K562 (cell line): ENCODE data around the gene CYLD. TPM values are rescaled to one million over a fixed set of nuclear protein-coding genes. Genes with fewer than 3 reads are reported as not detected.

Experiments
- ATAC-seq: fragments of 200-7000 bp; cut with Tn5 transposase; 3 replicates; pipeline ENCODE4 v1.9.1; 2020; ENCODE audit warnings: moderate library complexity
- BruUV-seq: library from RNA; stranded (reverse); fragments of 400-500 nt; replicated peaks from 2 replicates; lab custom pipeline; 2021; lab: Mats Ljungman, UMichigan
- CTCF ChIA-PET: fragments of 300-600 bp; formaldehyde crosslinking; extraction: SDS; loops from one replicate; lab custom pipeline; 2021; ENCODE audit warnings: low intra/inter-chr PET ratio; lab: Yijun Ruan, JAX
- POLR2A ChIA-PET: fragments of 300-600, 350-650 bp; sonication (Branson Sonifier 250); formaldehyde crosslinking; extraction: SDS; loops from one replicate; lab custom pipeline; 2021; ENCODE audit warnings: antibody characterized with exemption, inconsistent platforms; lab: Yijun Ruan, JAX
- DNase-seq, 4 experiments: peaks; one replicate each; pipeline versions ENCODE4 v3.0.0 to v3.0.0-alpha.2; 2011 to 2018; ENCODE audit warnings: low spot score in 3 of 4, mixed read lengths in 3 of 4; ENCODE audit errors: extremely low read depth in 1 of 4
- FAIRE-seq: peaks from 2 replicates; lab custom pipeline; 2011; peaks lifted over from hg19 to GRCh38; lab: Jason Lieb, UNC
- H2AFZ ChIP-seq: 2 replicates; pipeline ENCODE4 v1.6.0; 2011; ENCODE audit warnings: low read depth, low read length, control low read depth, inconsistent platforms
- H3K27ac ChIP-seq: fragments of 200-600 bp; 3 replicates; pipeline ENCODE4 v1.8.0; 2011; ENCODE audit warnings: low read depth, mild to moderate bottlenecking, control low read depth, inconsistent platforms, low read length, moderate library complexity, mixed read lengths; ENCODE audit errors: extremely low read depth
- H3K27me3 ChIP-seq, 2 experiments: fragments of 300-600 bp in 1 of 2; 2 replicates in 1 of 2; 3 replicates in 1 of 2; pipeline versions ENCODE4 v1.6.0 to v1.8.0; 2011; ENCODE audit warnings: inconsistent platforms in 2 of 2, low read length in 2 of 2, mild to moderate bottlenecking in 1 of 2, mixed read lengths in 1 of 2, moderate library complexity in 1 of 2; ENCODE audit not compliant: control insufficient read depth in 2 of 2, insufficient read depth in 2 of 2
- H3K36me3 ChIP-seq: fragments of 300-600 bp; 3 replicates; pipeline ENCODE4 v1.8.0; 2011; ENCODE audit warnings: mild to moderate bottlenecking, low read length, inconsistent platforms; ENCODE audit not compliant: control insufficient read depth, insufficient read depth
- H3K4me1 ChIP-seq, 2 experiments: fragments of 200-600 bp in 1 of 2; replicated peaks in 1 of 2; 2 replicates in 1 of 2; 3 replicates in 1 of 2; pipeline versions ENCODE4 v1.5.1 to v1.8.0; 2011; ENCODE audit warnings: inconsistent platforms in 2 of 2, low read length in 2 of 2, mild to moderate bottlenecking in 1 of 2, mixed read lengths in 1 of 2, moderate library complexity in 1 of 2; ENCODE audit not compliant: control insufficient read depth in 2 of 2, insufficient read depth in 2 of 2
- H3K4me2 ChIP-seq: 2 replicates; pipeline ENCODE4 v1.6.1; 2011; ENCODE audit warnings: low read length, control low read depth, inconsistent platforms, mixed read lengths; ENCODE audit not compliant: insufficient read depth
- H3K4me3 ChIP-seq: fragments of 200-600 bp; sonication (generic), shearing (Covaris generic); 2 replicates; pipeline ENCODE4 v1.5.1; 2016; ENCODE audit warnings: control low read depth, inconsistent platforms
- H3K79me2 ChIP-seq: fragments of 200-600 bp; 3 replicates; pipeline ENCODE4 v1.8.0; 2011; ENCODE audit warnings: low read length, inconsistent platforms; ENCODE audit not compliant: control insufficient read depth, insufficient read depth
- H3K9ac ChIP-seq, 2 experiments: 2 replicates each; pipeline versions ENCODE4 v1.6.0 to v1.6.1; 2011; ENCODE audit warnings: low read depth in 2 of 2, low read length in 2 of 2, control low read depth in 1 of 2, inconsistent platforms in 1 of 2, mild to moderate bottlenecking in 1 of 2, mixed read lengths in 1 of 2; ENCODE audit not compliant: insufficient read depth in 1 of 2
- H3K9me1 ChIP-seq: one replicate; pipeline ENCODE4 v1.6.0; 2011; ENCODE audit warnings: inconsistent platforms, mild to moderate bottlenecking, low read length, moderate library complexity; ENCODE audit not compliant: control insufficient read depth, insufficient read depth
- H3K9me3 ChIP-seq: replicated peaks from 2 replicates; pipeline ENCODE4 v1.5.1; 2011; ENCODE audit warnings: low read depth, low read length, inconsistent platforms; ENCODE audit not compliant: control insufficient read depth, insufficient read depth
- H4K20me1 ChIP-seq: replicated peaks from 2 replicates; pipeline ENCODE4 v1.6.1; 2011; ENCODE audit warnings: low read length, inconsistent platforms, mixed read lengths; ENCODE audit not compliant: control insufficient read depth, insufficient read depth
- C11orf30 ChIP-seq: fragments of 450-650 bp; IDR thresholded peaks from 2 replicates; pipeline ENCODE4 v1.6.1; 2016; ENCODE audit warnings: low read depth, mild to moderate bottlenecking
- CXXC5 ChIP-seq: fragments of 250-450 bp; sonication (Bioruptor Pico); IDR thresholded peaks from 2 replicates; pipeline ENCODE4 v1.8.0; 2022; ENCODE audit warnings: inconsistent platforms, mild to moderate bottlenecking, moderate library complexity
- SAP30 ChIP-seq: fragments of 200-600 bp; sonication (generic); IDR thresholded peaks from 2 replicates; pipeline ENCODE4 v1.6.1; 2012; ENCODE audit warnings: borderline replicate concordance, low read depth, mild to moderate bottlenecking, moderate library complexity, low read length, control low read depth, inconsistent platforms; ENCODE audit not compliant: insufficient read depth, poor library complexity, severe bottlenecking
- STAT6 ChIP-seq: sonication (generic); formaldehyde crosslinking; IDR thresholded peaks from 2 replicates; pipeline ENCODE4 v1.8.1; 2023; ENCODE audit warnings: mild to moderate bottlenecking, missing genetic modification reagents
- ZNF609 ChIP-seq: sonication (generic); formaldehyde crosslinking; IDR thresholded peaks from 2 replicates; pipeline ENCODE4 v1.8.1; 2023; ENCODE audit warnings: missing genetic modification reagents, mild to moderate bottlenecking, borderline replicate concordance
- ZNF699 ChIP-seq: fragments of 250-450 bp; sonication (Bioruptor Pico); IDR thresholded peaks from 2 replicates; pipeline ENCODE4 v1.8.0; 2021; ENCODE audit warnings: mild to moderate bottlenecking, moderate library complexity; ENCODE audit not compliant: insufficient replicate concordance
- WGBS: fragments of 100-300 bp; shearing (Covaris generic); methylation state at CpG from one replicate; pipeline ENCODE4 v1.1.6; 2016; ENCODE audit warnings: low coverage, mixed read lengths; ENCODE audit not compliant: insufficient coverage; ENCODE audit errors: missing lambda C conversion rate; 5-methylcytosine and 5-hydroxymethylcytosine counted together
- in situ Hi-C: fragments of 300-500 bp; cut with MboI; formaldehyde crosslinking; loops from 4 replicates; pipeline ENCODE4 v1.15.0; 2018; ENCODE audit warnings: inconsistent platforms, mixed read lengths
- intact Hi-C: fragments of 100-400 bp; cut with micrococcal nuclease; formaldehyde crosslinking; loops from 2 replicates; pipeline ENCODE4 v1.14.2; 2022
- polyA plus RNA-seq, 8 experiments: library from polyadenylated mRNA; depleted of rRNA in 4 of 8; stranded (reverse) in 5 of 8; unstranded in 3 of 8; fragments of >200 nt; fragmentation: Nextera tagmentation in 2 of 8; fragmentation: Illumina TruSeq in 1 of 8; extraction: Ambion mirVana in 2 of 8; extraction: Trizol in 1 of 8; gene quantifications; 2 replicates each; pipeline versions ENCODE4 v1.2.1 to v1.2.3, GENCODE V29; 2011 to 2014; ENCODE audit warnings: inconsistent platforms in 1 of 8, missing spikeins in 1 of 8
- total RNA-seq, 7 experiments: library from RNA; depleted of rRNA in 6 of 7; stranded (reverse); fragments of >200 nt in 6 of 7; fragmentation: Illumina TruSeq in 2 of 7; extraction: Trizol in 2 of 7; gene quantifications; 2 replicates each; pipeline versions ENCODE4 v1.2.1 to v1.2.3, GENCODE V29; 2011 to 2021; ENCODE audit warnings: low replicate concordance in 1 of 7
- TF ChIP-seq, protein P1 (sequence below), 2 experiments: fragments of 450-650 bp in 1 of 2; sonication (generic) in 1 of 2; formaldehyde crosslinking in 1 of 2; IDR thresholded peaks in 1 of 2; conservative IDR thresholded peaks in 1 of 2; 2 replicates each; pipeline versions ENCODE4 v1.6.1 to v1.8.1; 2016 to 2023; ENCODE audit warnings: mild to moderate bottlenecking in 2 of 2, moderate library complexity in 2 of 2, inconsistent platforms in 1 of 2, missing genetic modification reagents in 1 of 2

The CYLD gene
- total and polyA plus RNA-seq, 9 of the 15 experiments (the other 6 are each of a cell fraction or from before 2014, with no cell fraction given): 3.4 to 7.4 (median 5.3) TPM

DNA sequence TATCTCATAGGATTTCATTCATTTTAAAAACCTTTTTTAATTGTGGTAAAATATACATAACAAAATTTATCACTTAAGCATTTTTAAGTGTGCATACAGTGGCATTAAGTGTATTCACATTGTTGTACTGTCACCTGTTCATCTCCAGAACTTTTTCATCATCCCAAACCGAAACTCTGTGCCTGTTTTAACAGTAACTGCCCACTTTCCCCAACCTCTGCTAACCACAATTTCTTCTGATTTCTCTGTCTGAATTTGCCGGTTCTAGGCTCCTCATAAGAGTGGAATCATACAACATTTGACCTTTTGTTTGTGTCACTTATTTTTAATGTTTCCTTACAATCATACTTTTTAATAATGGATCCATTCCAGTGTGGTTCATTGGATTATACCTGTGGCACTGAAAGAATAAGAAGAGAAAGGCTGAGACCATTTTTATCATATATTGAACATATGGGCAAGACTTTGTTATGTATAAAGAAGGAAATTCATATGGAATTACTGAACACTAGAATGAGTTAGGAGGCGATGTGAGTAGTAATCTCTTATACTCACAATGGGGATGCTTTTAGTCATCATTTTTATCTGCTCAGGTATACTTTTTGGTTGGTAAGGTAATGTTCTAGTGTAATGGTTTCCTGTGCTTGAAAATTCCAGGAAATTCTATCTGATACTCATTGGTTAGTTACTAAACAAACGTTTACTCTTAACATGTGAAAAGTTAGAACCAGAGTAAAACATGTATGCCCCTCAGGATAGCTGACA lies 10.8 kb downstream of the CYLD start (continued):
- no peak for TF ChIP-seq STAT6 (CRISPR knock-in tag)

DNA sequence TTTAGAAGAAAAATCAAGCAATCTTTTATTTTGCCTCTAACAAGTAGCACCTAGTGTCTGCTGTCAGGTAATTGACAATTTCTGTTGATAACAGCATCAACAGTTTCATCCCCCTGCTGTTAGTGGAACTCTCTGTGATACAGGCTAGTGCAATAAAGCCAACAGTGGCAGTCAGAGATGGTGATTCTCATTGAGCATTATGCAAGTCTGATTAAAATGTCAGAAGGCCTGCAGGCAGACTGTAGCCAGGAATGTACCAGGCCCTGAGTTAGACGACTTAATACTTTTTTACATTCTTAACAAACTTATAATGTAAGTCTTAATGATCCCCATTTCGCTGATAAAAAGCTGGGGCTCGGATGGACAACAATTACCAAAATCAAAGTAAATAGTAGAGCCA lies 14.6 kb downstream of the CYLD start:
- H3K4me3 ChIP-seq: no peak overlapping the region
- H2AFZ ChIP-seq: no peak overlapping the region
- no peaks in the 10 kb centered on the region for H3K4me1 ChIP-seq
- FAIRE-seq (no peak), DNase-seq (no peak), ATAC-seq (no peak)
- POLR2A ChIA-PET: interaction anchor here (0.6 to 1.3 kb wide), 2 partner anchors 10 to 485 kb away, joined by 4 to 5 read pairs; no protein-coding TSS in a partner anchor
- H3K9me3 ChIP-seq: no peaks in the 10 kb centered on the region
- no peaks in the 10 kb centered on the region for H3K27me3 ChIP-seq
- no peak overlapping the region for H3K4me2 ChIP-seq
- CTCF ChIA-PET: no interaction called here
- H3K36me3 ChIP-seq: no peaks in the 10 kb centered on the region
- no peaks in the 10 kb centered on the region for H3K9me1 ChIP-seq
- in situ Hi-C loops (no loop called here), intact Hi-C loops (no loop called here)
- H4K20me1 ChIP-seq: no peaks in the 10 kb centered on the region
- no peaks in the 10 kb centered on the region for H3K79me2 ChIP-seq
- H3K27ac ChIP-seq: no peak overlapping the region
- no TSS peak for BruUV-seq
- 34% methylated on average over 3 of the region's 3 CpGs for WGBS
- no peak overlapping the region for H3K9ac ChIP-seq
- TF ChIP-seq C11orf30 (no peak), ZNF609 (CRISPR knock-in tag) (no peak), ZNF699 (no peak), CXXC5 (CRISPR knock-in tag) (no peak), SAP30 (no peak)
- TF ChIP-seq, protein P1, sequence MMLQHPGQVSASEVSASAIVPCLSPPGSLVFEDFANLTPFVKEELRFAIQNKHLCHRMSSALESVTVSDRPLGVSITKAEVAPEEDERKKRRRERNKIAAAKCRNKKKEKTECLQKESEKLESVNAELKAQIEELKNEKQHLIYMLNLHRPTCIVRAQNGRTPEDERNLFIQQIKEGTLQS (IDR thresholded peaks at IDR 0.05): no peak
- TF ChIP-seq, protein P1 (CRISPR knock-in tag; conservative IDR thresholded peaks at IDR 0.05): no peak
